ENCODE data around the gene PRDM2.

The PRDM2 gene

GRCh38 chr1:13756557-13757315, 56.7 kb downstream of the PRDM2 start:
- no peak for TF ChIP-seq CTCF (IDR thresholded peaks at IDR 0.05; ENCODE audit: control insufficient read depth, insufficient read depth, low read depth, low read length, missing control alignments)
- no peak overlapping the region for H3K4me3 ChIP-seq (ENCODE audit: control insufficient read depth, low read depth, low read length)
- no peak for DNase-seq (ENCODE audit: low read depth)

- TF ChIP-seq CTCF (IDR thresholded peaks at IDR 0.05; ENCODE audit: control insufficient read depth, insufficient read depth, low read depth, low read length, missing control alignments): no peak
- H3K4me3 ChIP-seq (ENCODE audit: control insufficient read depth, low read depth, low read length): no peak overlapping the region
- no peak for DNase-seq (ENCODE audit: low read depth)
Measured at GRCh38 chr1:13757693-13758092, 57.7 kb downstream of the PRDM2 start.

- no peak overlapping the region for H3K4me3 ChIP-seq (ENCODE audit: control insufficient read depth, low read depth, low read length)
- DNase-seq (ENCODE audit: low read depth): no peak
- no peak for TF ChIP-seq CTCF (IDR thresholded peaks at IDR 0.05; ENCODE audit: control insufficient read depth, insufficient read depth, low read depth, low read length, missing control alignments)
Measured at GRCh38 chr1:13759072-13759471, 59.1 kb downstream of the PRDM2 start.

- no peak overlapping the region for H3K4me3 ChIP-seq (ENCODE audit: control insufficient read depth, low read depth, low read length)
- no peak for DNase-seq (ENCODE audit: low read depth)
- no peak for TF ChIP-seq CTCF (IDR thresholded peaks at IDR 0.05; ENCODE audit: control insufficient read depth, insufficient read depth, low read depth, low read length, missing control alignments)
Measured at GRCh38 chr1:13760340-13760739, 60.4 kb downstream of the PRDM2 start.

GRCh38 chr1:13760921-13761320, 60.9 kb downstream of the PRDM2 start:
- no peak for DNase-seq (ENCODE audit: low read depth)
- H3K4me3 ChIP-seq (ENCODE audit: control insufficient read depth, low read depth, low read length): no peak overlapping the region
- no peak for TF ChIP-seq CTCF (IDR thresholded peaks at IDR 0.05; ENCODE audit: control insufficient read depth, insufficient read depth, low read depth, low read length, missing control alignments)

- H3K4me3 ChIP-seq (ENCODE audit: control insufficient read depth, low read depth, low read length): no peak overlapping the region
- DNase-seq (ENCODE audit: low read depth): no peak
- no peak for TF ChIP-seq CTCF (IDR thresholded peaks at IDR 0.05; ENCODE audit: control insufficient read depth, insufficient read depth, low read depth, low read length, missing control alignments)
Measured at GRCh38 chr1:13761883-13762282, 61.9 kb downstream of the PRDM2 start.
